Esophagus muscularis mucosa (tissue), 4 donors: ENCODE results near the gene TMEM170B. TPM values are rescaled to one million over a fixed set of nuclear protein-coding genes. Genes with fewer than 3 reads are reported as not detected.

Experiments
- DNase-seq: peaks from one replicate; pipeline ENCODE4 v3.0.0-alpha.2; 2017; ENCODE audit errors: extremely low spot score
- H3K27ac ChIP-seq, 4 donors: fragments of 200-600 bp; sonication (generic); replicated peaks in 1 of 4; 1 replicate in 3 of 4; 2 replicates in 1 of 4; pipeline ENCODE4 v1.5.1; 2016 to 2019; ENCODE audit warnings: mild to moderate bottlenecking in 1 of 4
- H3K27me3 ChIP-seq, 4 donors: fragments of 200-600 bp; sonication (generic); one replicate each; pipeline versions ENCODE4 v1.5.1 to v1.6.0; 2016 to 2019
- H3K36me3 ChIP-seq, 4 donors: fragments of 200-600 bp; sonication (generic); one replicate each; pipeline ENCODE4 v1.5.1; 2016 to 2019
- H3K4me1 ChIP-seq, 4 donors: fragments of 200-600 bp; sonication (generic); one replicate each; pipeline ENCODE4 v1.5.1; 2016 to 2019
- H3K4me3 ChIP-seq, 4 donors: fragments of 200-600 bp; sonication (generic); 1 replicate in 2 of 4; 2 replicates in 2 of 4; pipeline ENCODE4 v1.5.1; 2016 to 2019; ENCODE audit warnings: mild to moderate bottlenecking in 4 of 4, moderate library complexity in 1 of 4
- H3K9me3 ChIP-seq, 4 donors: fragments of 200-600 bp; sonication (generic); 1 replicate in 3 of 4; 2 replicates in 1 of 4; pipeline ENCODE4 v1.5.1; 2016 to 2019
- EP300 ChIP-seq: sonication (generic); formaldehyde crosslinking; IDR thresholded peaks from one replicate; pipeline ENCODE4 v1.6.1; 2017; ENCODE audit warnings: antibody characterized with exemption
- POLR2A ChIP-seq: fragments of 450-650 bp; IDR thresholded peaks from one replicate; pipeline ENCODE4 v1.6.1; 2017; ENCODE audit warnings: antibody characterized with exemption, moderate library complexity, mild to moderate bottlenecking, low read depth
- POLR2AphosphoS5 ChIP-seq, 2 donors: sonication (generic); formaldehyde crosslinking; IDR thresholded peaks; one replicate each; pipeline ENCODE4 v1.6.1; 2017; ENCODE audit warnings: antibody characterized with exemption in 2 of 2
- WGBS: methylation state at CpG from one replicate; pipeline ENCODE4 v1.1.5; 2018; 5-methylcytosine and 5-hydroxymethylcytosine counted together
- intact Hi-C: fragments of 100-400 bp; cut with DNase I; formaldehyde crosslinking; loops from one replicate; pipeline ENCODE4 v1.15.1; 2023
- total RNA-seq, 4 donors: library from RNA; depleted of rRNA; stranded (reverse); fragments of >200 nt; gene quantifications; one replicate each; pipeline versions ENCODE4 v1.1.0 to v1.2.1, GENCODE V29; 2016
- TF ChIP-seq, protein P1 (sequence below), 3 experiments: fragments of 200-600 bp in 2 of 3; fragments of 450-650 bp in 1 of 3; sonication (generic) in 2 of 3; IDR thresholded peaks; one replicate each; pipeline ENCODE4 v1.5.1; 2017 to 2019; ENCODE audit warnings: antibody characterized with exemption in 3 of 3, mild to moderate bottlenecking in 2 of 3, moderate library complexity in 1 of 3

Gene TMEM170B
- total RNA-seq, 4 donors from 2014 or later = 5.4 to 8.6 (median 6.2) TPM

GRCh38 chr6:11497107-11497506, 40.4 kb upstream of the TMEM170B start:
- TF ChIP-seq EP300 (no peak), POLR2AphosphoS5 (IDR thresholded peaks at IDR 0.05) (no peak), POLR2A (no peak)
- TF ChIP-seq, protein P1, sequence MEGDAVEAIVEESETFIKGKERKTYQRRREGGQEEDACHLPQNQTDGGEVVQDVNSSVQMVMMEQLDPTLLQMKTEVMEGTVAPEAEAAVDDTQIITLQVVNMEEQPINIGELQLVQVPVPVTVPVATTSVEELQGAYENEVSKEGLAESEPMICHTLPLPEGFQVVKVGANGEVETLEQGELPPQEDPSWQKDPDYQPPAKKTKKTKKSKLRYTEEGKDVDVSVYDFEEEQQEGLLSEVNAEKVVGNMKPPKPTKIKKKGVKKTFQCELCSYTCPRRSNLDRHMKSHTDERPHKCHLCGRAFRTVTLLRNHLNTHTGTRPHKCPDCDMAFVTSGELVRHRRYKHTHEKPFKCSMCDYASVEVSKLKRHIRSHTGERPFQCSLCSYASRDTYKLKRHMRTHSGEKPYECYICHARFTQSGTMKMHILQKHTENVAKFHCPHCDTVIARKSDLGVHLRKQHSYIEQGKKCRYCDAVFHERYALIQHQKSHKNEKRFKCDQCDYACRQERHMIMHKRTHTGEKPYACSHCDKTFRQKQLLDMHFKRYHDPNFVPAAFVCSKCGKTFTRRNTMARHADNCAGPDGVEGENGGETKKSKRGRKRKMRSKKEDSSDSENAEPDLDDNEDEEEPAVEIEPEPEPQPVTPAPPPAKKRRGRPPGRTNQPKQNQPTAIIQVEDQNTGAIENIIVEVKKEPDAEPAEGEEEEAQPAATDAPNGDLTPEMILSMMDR (IDR thresholded peaks at IDR 0.05) = no peak
- no peak for DNase-seq
- peaks cover 3 to 18% (median 16%) of the 10 kb centered on the region in 4 donors for H3K4me1 ChIP-seq
- H3K4me3 ChIP-seq = no peak overlapping the region
- H3K27me3 ChIP-seq = no peaks in the 10 kb centered on the region
- no peak overlapping the region for H3K27ac ChIP-seq
- H3K9me3 ChIP-seq = no peaks in the 10 kb centered on the region
- 85% methylated on average over 9 of the region's 9 CpGs for WGBS
- no peaks in the 10 kb centered on the region for H3K36me3 ChIP-seq
- intact Hi-C loops = loop anchor here (2.0 to 10.0 kb wide), 4 partner anchors 78 to 352 kb away; no protein-coding TSS in a partner anchor

GRCh38 chr6:11497881-11498280, 39.7 kb upstream of the TMEM170B start:
- H3K27me3 ChIP-seq = no peaks in the 10 kb centered on the region
- H3K27ac ChIP-seq = no peak overlapping the region
- H3K4me1 ChIP-seq = peaks cover 3 to 18% (median 16%) of the 10 kb centered on the region in 4 donors
- TF ChIP-seq POLR2A (no peak), POLR2AphosphoS5 (IDR thresholded peaks at IDR 0.05) (no peak), EP300 (no peak)
- TF ChIP-seq, protein P1 (IDR thresholded peaks at IDR 0.05) = no peak
- WGBS = 83% methylated on average over 1 of the region's 1 CpG
- no peak overlapping the region for H3K4me3 ChIP-seq
- no peaks in the 10 kb centered on the region for H3K36me3 ChIP-seq
- intact Hi-C loops = loop anchor here (2.0 to 10.0 kb wide), 4 partner anchors 77 to 353 kb away; no protein-coding TSS in a partner anchor
- H3K9me3 ChIP-seq = no peaks in the 10 kb centered on the region
- DNase-seq = no peak

DNA sequence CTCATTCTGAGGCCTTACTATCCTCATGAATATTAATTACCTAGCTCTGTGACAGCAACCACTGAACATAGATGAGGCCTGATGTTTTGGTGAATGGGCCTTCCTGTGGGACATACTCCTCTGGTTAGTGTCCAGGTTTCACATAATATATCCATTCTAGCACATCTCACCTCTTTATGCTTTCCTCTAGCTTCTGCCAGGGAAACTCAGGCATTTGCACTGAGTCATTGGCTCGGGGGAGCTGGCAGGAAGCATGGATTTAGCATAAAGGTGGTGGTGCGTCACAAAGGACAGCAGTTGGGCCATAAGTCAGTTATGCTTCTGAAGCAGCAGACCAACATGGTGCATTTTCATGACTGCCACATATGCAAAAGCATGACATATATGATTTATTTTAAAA, 37.5 kb upstream of the TMEM170B start:
- H3K27me3 ChIP-seq = no peaks in the 10 kb centered on the region
- H3K4me3 ChIP-seq = no peak overlapping the region
- no peak overlapping the region for H3K27ac ChIP-seq
- no peak for DNase-seq
- H3K9me3 ChIP-seq = no peaks in the 10 kb centered on the region
- H3K36me3 ChIP-seq = no peaks in the 10 kb centered on the region
- H3K4me1 ChIP-seq = peaks cover 3 to 18% (median 16%) of the 10 kb centered on the region in 4 donors
- intact Hi-C loops = no loop called here
- 85% methylated on average over 2 of the region's 2 CpGs for WGBS
- no peak for TF ChIP-seq POLR2A
- TF ChIP-seq, protein P1 (IDR thresholded peaks at IDR 0.05) = no peak
- TF ChIP-seq POLR2AphosphoS5 (IDR thresholded peaks at IDR 0.05) = no peak
- TF ChIP-seq EP300 = no peak

- no peak for DNase-seq
- H3K4me3 ChIP-seq = no peak overlapping the region
- H3K36me3 ChIP-seq = no peaks in the 10 kb centered on the region
- WGBS = 97% methylated on average over 3 of the region's 3 CpGs
- no peak overlapping the region for H3K27ac ChIP-seq
- no peaks in the 10 kb centered on the region for H3K27me3 ChIP-seq
- peaks cover 0 to 3% (median 0%) of the 10 kb centered on the region in 4 donors for H3K9me3 ChIP-seq
- intact Hi-C loops = no loop called here
- no peaks in the 10 kb centered on the region for H3K4me1 ChIP-seq
- TF ChIP-seq, protein P1 (IDR thresholded peaks at IDR 0.05) = no peak
Observed at GRCh38 chr6:11509471-11509870, 28.1 kb upstream of the TMEM170B start.

DNA sequence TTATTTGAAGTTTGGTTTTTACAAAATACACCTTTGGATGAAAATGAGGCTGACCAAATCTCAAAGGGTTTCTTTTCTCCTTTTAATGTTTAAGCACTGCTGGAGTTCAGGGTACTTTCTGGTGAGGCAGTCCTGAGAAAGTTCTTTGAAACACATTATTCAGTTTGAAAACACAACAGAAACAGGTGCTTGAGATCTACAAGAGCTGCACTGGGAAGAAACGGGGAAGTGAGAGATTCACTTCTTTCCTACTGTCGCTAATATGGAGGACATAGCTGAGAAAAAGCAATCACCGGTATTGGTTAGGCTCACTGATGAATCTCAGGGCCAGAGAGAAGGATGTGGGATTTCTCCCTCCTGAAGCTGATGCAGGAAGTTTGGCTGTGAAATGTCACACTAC, 22.9 kb upstream of the TMEM170B start:
- Histone ChIP-seq H3K36me3 (no peaks in the 10 kb centered on the region), H3K4me3 (no peak overlapping the region), H3K9me3 (peaks cover 0 to 10% (median 4%) of the 10 kb centered on the region in 4 donors), H3K4me1 (no peaks in the 10 kb centered on the region), H3K27me3 (no peaks in the 10 kb centered on the region), H3K27ac (no peak overlapping the region)
- WGBS = 65% methylated on average over 3 of the region's 3 CpGs
- no peak for DNase-seq
- TF ChIP-seq, protein P1 (IDR thresholded peaks at IDR 0.05) = no peak
- TF ChIP-seq EP300 (no peak), POLR2AphosphoS5 (IDR thresholded peaks at IDR 0.05) (no peak), POLR2A (no peak)
- intact Hi-C loops = no loop called here
